ENCODE data around the gene SCLY.
"Not testable (repeated sequence)": the region's sequence is repeated elsewhere in the genome, so short reads cannot be mapped to it uniquely, and the experiment has no call there.

SCLY gene

GRCh38 chr2:238053191-238053776 lies 7.5 kb upstream of the SCLY start:
- TF ChIP-seq, protein P1, sequence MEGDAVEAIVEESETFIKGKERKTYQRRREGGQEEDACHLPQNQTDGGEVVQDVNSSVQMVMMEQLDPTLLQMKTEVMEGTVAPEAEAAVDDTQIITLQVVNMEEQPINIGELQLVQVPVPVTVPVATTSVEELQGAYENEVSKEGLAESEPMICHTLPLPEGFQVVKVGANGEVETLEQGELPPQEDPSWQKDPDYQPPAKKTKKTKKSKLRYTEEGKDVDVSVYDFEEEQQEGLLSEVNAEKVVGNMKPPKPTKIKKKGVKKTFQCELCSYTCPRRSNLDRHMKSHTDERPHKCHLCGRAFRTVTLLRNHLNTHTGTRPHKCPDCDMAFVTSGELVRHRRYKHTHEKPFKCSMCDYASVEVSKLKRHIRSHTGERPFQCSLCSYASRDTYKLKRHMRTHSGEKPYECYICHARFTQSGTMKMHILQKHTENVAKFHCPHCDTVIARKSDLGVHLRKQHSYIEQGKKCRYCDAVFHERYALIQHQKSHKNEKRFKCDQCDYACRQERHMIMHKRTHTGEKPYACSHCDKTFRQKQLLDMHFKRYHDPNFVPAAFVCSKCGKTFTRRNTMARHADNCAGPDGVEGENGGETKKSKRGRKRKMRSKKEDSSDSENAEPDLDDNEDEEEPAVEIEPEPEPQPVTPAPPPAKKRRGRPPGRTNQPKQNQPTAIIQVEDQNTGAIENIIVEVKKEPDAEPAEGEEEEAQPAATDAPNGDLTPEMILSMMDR (IDR thresholded peaks at IDR 0.05; ENCODE audit: low read depth, low read length, missing control alignments): no peak
- no peak overlapping the region for H3K4me3 ChIP-seq (ENCODE audit: low read depth, low read length)
- DNase-seq (ENCODE audit: low read depth): no peak

DNA sequence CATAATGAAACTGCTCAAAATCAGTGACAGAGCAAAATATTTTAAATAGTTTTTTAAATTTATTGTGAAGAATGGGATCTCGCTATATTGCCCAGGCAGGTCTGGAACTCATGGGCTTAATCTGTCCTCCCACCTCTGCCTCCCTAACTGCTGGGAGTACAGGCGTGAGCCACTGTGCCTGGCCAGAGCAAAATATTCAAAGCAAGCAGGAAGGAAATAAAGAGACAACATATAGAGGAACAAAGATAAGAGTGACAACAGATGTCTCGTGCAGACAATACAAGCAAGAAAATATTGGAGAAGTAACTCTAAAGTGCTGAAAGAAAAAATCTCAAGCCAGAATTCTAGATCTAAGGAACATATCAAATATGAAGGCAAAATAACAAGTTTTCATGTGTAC lies 5.0 kb upstream of the SCLY start:
- no peak overlapping the region for H3K4me3 ChIP-seq (ENCODE audit: low read depth, low read length)
- TF ChIP-seq, protein P1 (IDR thresholded peaks at IDR 0.05; ENCODE audit: low read depth, low read length, missing control alignments): no peak
- no peak for DNase-seq (ENCODE audit: low read depth)

- not testable (repeated sequence) for H3K4me3 ChIP-seq (ENCODE audit: low read depth, low read length); DNase-seq (ENCODE audit: low read depth)
Observed at GRCh38 chr2:238057696-238058575, 2.9 kb upstream of the SCLY start.

GRCh38 chr2:238059505-238059904 lies 1.3 kb upstream of the SCLY start:
- H3K4me3 ChIP-seq (ENCODE audit: low read depth, low read length): peak overlapping the region; percentile 98; the same call in 1 of the 2 replicates
- DNase-seq (ENCODE audit: low read depth): no peak

DNA sequence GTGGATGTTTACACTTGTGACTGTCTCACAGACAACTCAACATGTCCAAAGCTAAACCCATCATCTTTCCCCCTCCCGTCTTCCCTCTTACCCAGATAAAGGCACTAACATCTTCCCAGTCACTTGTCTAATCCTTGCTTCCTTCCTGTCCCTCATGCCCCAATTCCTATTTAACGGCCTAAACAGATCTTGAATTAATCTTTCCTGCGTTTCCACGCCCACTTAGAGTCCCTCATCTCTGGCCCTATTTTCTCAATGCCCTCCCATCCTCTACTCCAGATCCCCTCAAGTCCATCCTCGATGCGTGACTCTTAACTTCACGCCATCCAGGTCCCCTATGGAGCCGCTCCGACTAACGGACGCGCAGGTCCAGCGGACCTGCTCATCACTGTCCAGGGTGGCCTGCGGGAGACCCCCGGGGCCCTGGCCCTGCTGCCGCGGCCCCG lies 682 bp upstream of the SCLY start:
- TF ChIP-seq, protein P1 (IDR thresholded peaks at IDR 0.05; ENCODE audit: low read depth, low read length, missing control alignments): no peak
- H3K4me3 ChIP-seq (ENCODE audit: low read depth, low read length): peak overlapping the region; percentile 98
- DNase-seq (ENCODE audit: low read depth): no peak

More at GRCh38 chr2:238059505-238059904, 1.3 kb upstream of the SCLY start:
- TF ChIP-seq, protein P1 (IDR thresholded peaks at IDR 0.05; ENCODE audit: low read depth, low read length, missing control alignments): no peak

DNA sequence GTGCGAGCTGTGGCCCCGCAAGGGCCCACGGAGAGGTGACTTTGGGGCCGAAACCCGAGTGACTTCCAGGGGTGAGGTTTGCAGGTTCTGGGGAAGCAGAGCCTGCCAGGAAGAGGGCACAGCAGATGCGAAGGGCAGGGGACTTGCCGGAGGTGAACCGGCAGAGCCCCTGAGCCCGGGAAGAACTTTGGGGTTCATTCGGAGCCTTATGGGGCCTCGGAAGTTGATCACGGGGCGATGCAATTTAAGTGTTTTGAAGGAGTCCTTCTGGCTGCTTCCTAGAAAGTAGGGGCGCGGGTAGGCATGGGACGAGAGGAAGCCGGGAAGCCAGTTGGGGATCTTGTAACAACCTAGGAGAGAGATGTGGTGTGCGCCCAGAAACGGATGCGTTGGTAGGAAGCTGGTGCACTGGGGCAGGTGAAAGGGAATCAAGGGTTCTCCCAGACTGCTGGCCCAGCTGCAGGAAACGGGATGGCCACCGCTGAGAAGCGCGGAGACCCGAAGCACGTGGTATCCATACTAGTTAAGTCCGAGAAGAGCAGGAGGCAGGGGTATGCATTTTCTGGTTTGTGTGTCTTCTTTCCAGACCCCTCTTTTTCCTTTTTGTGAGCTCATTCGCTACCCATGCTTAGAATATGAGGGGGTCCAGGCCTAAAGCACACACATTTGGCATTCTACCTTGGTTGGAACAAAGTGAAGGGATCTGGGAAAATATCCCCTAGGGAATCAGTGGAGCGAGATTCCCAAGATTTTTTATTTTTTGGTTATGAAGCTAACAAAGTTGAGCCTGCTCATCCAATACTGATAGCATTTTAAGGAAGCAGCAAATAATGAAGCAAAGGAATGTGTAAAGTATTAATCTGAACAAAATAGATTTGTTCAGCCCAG lies 758 bp downstream of the SCLY start:
- TF ChIP-seq, protein P1 (IDR thresholded peaks at IDR 0.05; ENCODE audit: low read depth, low read length, missing control alignments): no peak
- DNase-seq (ENCODE audit: low read depth): no peak
- peak overlapping the region; percentile 98 for H3K4me3 ChIP-seq (ENCODE audit: low read depth, low read length)

Data from GM12864 (cell line).